NCI-H2227 (cell line): Measurements from ENCODE around the gene NKTR.
"Not testable (repeated sequence)": the region's sequence is repeated elsewhere in the genome, so short reads cannot be mapped to it uniquely, and the experiment has no call there.

Experiments used
- DNase-seq: peaks from one replicate; lab custom pipeline; 2025; ENCODE audit not compliant: unreplicated experiment; lab: John Stamatoyannopoulos, UW

Gene NKTR

DNA sequence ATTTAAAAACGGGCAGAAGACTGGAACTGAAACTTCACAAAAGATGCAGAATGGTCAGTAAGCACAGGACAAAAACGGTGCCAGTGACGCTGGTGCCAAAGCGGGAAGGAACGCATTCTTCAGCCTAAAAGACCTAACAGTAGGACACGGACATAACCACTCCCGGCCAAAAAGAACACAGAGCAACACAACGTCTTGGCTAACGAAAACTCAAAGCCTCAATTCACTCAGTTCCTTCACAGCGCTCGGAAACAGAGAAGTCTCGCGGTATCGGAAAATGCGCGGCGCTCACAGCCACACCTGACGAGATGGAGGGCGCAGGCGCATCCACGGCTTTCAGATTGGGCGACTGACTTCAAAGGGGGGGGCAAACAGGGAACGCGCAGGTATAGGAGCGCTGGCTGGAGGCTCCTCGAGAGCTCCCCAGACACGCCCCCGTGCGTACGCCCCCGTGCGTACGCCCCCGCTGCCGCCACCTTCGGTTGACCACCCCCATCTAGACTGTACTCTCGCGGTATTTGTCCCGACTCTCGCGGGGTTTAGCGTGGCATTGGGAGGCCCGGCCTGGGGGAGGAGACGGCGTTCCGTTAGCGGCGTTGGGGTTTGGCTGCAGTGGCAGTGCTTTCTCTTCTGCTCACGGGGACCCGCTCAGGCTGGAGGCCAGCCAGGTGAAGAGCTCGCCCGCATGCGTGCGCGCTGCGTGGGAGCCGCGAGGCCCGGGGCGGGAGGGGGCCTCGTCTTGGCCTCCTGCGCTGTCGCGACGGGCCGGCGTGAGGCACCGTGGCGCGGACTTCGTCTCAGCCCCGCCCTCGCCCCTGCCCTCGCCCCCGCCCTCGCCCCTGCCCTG, at the start of gene NKTR:
NKTR (plus strand) TSS at position 576 of the 847 bp plus-strand sequence. CDS start 321 bp downstream, outside the sequence.
- peak; percentile 99 for DNase-seq

DNA sequence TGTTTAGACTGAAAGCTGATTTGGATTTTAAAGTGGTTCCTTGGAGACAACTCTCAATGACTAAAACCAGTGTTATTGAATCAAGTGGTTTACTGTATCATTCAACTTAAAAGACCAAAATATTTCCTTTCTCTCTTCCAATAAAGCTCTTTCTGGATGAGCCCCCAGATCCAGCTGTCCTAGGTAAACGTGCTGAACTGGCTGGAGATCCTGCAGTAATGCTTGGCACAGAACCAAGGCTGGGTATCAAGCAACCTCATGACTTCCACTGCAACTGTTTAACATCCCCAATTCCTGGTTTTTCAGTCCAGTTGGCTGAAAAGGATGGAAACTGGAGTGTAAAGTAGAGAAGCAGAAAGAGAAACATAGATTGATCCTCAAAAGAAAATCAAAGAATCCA, 47.7 kb upstream of the NKTR start:
- DNase-seq = no peak

DNA sequence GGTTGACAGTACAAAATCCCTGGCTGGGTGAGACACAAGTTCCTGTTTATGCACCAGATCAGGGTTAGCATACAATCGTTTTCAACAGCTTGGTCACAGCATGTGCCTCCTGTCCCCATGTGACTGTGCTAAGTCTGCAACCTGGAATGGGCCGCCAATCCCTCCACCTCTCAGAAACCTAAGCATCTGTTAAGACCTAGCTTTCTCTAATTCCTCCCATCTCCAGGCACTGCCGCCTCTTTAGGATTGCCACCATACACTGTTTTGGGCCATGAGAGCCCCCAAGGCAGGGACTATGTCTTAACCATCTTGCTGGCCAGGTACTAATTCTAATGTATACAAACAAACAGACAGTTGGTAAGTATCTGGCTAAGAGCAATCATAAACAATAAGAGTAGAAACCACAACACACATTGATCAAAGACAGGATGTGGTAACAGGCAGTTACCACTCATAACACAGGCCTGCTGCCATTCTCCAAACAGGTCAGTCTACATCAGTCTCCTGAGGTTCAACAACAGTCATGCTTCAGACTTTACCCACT, 44.3 kb upstream of the NKTR start:
- no peak for DNase-seq

DNA sequence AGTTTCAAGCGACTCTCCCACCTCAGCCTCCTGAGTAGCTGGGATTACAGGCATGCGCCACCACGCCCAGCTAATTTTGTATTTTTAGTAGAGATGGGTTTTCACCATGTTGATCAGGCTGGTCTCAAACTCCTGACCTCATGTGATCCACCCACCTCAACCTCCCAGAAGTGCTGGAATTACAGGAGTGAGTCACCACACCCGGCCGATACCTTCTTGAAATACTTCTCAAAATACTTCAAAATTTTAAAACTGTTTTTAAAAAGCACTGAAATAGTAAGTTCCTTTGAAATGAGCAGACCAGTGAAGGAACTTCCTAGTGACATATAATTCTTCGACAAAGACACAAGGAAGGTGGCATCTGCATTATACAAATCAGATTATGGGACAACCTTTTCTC, 43.7 kb upstream of the NKTR start:
- not testable (repeated sequence) for DNase-seq

DNA sequence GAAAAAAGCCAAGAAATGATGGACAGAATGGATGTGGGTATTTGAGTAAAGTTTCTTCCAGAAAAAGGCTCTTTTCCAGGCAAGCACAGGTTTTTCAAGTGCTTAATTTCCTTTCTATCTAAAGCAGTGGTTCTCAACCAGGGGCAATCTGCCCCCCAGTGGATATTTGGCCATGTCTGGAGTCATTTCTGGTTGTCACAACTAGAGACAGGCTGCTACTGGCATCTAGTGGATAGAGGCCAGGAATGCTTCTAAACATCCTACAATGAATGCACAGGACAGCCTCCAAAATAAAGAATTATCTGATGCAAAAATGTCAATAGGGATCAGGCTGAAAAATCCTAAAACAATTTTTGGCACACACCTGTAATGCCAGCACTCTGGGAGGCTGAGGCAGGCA, 42.6 kb upstream of the NKTR start:
- DNase-seq = peak; percentile 5

DNA sequence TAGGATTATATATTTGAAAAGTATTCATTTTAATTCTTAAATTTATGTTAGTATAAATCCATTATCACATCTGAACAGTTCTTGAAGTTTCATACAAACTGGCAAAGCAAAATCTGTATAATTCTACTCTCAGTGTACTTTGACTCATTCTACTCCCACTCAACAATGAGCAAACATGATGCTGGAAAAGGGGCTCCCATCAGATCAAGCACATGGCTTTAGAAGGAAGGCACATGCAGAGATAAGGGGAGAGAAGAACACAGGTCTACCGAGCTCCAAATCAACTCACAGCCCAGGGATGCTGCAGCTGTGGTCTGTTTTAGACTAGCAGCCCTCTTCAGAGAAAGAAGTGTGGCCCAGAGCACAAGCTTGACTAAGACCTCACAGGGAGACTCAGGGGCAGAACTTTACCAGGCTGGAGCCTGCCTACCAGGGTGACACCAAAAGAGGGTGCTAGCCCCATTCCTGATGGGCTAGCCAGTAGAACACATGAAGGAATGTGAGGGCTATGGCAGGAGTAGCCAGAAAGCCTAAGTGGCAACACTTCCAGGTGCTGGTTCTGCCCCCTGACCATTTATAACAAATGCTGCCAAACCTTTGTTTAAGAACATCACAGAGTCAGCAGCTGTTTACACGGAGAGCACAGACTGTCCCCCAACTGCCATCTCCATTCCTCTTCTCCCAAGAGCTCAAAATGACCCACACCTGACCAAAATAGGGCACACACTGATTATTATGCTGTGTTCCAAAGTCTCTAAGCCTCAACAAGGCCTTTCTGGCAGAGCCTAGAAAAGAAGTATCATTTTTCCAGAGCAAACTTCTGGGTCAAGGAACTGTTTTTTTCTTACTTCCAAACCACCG, 38.2 kb upstream of the NKTR start:
- DNase-seq = no peak

DNA sequence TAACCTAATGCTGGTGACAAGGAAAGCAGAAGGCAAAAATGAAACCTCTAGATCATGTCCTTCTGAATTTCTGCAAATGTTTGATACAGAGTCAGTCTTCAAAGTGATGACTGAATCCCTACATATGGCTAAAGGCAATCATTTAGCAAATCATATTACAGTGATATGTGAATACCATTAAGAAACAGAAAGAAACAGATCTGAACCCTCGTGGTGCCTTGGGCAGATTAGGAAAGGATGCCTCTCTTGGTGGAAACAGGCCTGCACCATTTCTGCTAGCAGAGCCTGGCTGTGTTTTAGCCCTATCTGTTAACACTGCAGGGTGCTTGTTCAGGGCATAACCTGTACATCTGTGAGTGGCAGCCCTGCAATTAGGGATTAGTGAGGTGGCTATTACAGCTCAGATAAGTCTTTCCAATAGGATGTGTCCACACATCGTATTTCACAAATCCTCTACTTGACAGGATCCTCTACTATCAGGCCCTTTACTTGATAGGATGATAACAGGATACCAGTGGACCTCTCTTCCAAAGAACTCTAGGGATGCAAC, 30.8 kb upstream of the NKTR start:
- DNase-seq = peak; percentile 78

DNA sequence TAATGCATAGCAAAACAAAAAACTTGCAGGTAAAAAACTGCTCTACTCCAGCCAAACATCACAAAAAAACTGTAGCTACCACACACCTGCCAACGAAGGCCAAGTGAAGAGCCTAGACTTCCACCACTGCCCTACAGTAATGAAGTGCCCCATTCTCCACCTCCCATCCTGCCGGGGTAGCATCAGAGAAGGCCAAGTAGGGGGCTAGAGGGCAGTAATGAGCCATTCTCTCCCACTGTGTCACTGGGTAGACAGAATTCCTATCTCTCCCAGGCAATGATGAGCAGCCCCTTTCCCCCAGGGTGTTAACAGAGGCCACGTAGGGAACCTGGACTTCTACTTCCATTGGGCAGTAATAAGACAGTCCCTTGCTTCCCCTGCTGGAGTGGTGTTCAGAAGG, 28.2 kb upstream of the NKTR start:
- peak; percentile 2 for DNase-seq

DNA sequence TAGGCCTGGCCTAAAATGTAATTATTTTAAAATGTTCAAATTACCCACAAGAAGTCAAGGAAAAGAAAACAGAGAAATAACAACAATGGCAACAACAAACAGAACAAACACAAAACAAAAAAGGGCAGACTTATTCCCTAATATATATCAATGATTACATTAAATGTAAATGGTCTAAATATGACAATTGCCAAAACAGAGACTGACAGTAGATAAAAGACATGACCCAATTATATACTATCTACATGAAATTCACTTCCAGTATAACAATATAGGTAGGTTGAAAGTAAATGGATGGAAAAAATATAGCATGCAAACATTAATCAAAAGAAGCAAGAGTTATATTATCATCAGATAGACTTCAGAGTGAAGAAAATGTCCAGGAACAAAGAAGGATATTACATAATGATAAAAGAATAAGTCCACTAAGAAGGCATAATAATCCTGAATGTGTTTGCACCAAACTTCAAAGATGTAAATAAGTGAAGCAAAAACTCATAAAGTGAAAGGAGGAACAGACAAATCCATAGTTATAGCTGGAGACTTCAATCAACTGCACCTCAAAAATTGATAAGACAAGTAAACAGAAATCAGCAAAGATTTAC, 25.2 kb upstream of the NKTR start:
- DNase-seq = no peak

DNA sequence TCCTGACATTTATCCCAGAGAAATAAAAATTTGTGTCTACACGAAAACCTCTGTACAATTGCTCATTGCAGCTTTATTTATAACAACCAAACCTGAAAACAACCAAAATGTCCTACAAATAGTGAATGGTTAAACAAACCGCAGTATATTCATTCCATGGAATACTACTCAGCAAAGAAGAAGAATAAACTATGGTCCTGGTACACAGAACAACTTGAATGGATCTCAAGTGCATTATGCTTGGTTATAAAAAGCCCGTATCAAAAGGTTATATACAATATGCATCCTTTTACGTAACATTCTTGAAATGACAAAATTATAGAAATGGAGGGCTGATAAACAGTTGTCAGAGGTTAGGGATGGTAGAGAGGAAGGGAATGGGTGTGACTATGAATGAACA, 22.4 kb upstream of the NKTR start:
- no peak for DNase-seq

DNA sequence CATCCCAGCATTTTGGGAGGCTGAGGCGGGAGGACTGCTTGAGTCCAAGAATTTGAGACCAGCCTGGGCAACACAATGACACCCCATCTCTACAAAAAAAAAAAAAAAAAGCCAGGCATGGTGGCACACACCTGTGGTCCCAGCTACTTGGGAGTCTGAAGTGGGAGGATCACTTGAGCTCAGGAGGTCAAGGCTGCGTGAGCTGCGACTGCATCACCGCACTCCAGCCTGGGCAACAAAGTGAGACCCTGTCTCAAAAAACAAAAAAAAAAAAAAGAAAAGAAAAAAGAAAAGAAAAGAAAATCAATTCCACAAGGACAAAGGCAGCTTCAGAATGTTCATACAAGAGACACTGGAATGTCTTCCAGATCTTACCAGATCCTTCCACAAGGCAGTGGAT, 21.1 kb upstream of the NKTR start:
- DNase-seq = not testable (repeated sequence)

DNA sequence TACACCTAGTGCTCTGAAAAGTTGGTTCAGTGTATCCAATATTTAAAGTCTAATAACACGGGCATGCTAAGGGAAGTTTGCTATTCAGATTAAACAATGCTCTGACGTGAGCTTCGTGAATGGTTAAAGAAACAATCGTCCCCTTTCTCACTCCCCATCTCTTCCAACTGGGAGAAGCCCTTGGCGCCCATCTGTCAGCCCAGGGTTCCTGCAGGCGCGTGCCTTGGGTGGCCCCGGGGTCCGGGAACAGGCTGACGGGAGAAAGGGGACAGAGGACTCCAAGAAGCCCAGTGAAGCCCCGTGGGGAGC, 19.1 kb upstream of the NKTR start:
- DNase-seq = no peak

DNA sequence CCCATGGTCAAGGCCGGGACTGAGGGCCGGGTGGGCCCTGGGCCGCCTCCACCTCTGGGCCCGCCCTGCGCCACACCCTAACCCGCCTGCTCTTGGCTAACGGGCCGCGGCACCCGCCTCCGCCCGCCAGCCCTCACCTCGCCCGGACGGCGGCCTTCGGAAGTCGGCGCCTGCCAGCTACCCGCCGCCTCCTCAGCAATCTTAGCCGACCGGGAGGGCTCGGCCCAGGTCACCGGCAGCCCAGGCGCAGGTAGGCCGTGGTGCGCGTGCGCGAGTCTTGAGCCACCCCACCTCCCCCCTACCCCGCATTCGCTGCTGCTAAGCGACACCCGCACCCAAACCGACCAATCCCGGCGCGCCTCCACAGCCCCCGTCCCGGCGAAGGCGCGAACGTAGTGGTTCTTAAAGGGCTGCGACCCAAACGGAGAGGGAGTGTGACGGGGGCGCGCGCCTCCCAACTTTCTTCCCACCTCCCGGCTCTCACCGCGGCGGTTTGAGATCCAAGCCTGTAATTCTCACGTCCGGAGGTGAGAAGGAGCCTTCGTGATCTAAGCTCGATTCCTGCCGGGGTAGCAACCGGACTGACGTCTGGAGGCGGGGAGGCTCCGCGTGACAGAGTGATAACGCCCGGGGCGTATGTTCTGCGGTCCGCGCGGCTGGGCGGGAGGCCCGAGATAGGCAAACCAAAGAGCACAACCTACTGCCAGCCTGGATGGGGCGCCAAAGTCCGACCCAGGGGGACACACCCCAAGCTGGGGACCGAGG, 18.6 kb upstream of the NKTR start, which contains the start of gene SEC22C:
SEC22C (minus strand) TSS at position 259 of the 765 bp plus-strand sequence. CDS start 12,921 bp downstream, outside the sequence.
- DNase-seq = peak; percentile 91

DNA sequence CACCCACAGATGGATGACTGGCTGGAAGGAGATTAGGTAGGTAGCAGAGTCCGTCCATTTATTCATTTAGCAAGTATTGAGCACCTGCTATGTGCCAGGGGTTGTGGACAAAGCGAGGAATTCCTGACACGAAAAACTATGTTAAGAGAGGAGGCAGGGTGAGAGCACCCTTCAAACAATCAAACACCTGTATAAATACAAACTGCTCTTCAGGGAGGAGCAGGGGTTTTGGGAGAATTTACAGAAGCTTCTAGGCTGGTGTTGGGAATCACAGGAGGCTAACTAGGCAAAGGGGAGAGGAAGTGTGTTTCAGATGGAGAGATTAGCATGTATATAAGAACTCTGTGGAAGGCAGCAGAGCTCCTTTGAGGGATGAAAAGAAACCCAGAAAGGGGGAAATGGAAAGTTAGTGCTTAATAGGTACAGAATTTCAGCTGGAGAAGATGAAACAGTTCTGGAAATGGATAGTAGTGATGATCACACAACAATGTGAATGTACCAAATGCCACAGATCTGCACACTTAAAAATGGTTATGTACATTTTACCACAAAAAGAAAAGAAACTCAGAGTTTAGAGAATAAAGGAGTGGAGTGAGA, 17.9 kb upstream of the NKTR start:
- DNase-seq = no peak

DNA sequence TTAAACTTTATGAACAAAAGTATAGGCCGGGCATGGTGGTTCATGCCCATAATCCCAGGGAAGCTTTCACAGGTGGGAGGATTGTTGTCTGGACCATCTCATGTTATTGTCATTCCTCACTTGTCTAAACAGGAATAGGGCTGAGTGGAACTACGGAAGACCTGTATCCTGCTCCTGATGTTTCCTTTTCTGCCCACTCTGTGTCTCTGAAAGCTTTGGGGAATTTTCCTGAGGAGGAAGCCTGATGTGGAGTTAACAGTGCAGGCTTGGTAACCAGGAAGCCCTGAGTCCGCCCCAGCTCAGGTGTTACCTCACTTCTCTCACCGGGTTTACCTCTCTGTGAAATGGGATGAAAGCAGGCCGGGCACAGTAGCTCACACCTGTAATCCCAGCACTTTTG, 11.9 kb upstream of the NKTR start:
- DNase-seq = no peak

DNA sequence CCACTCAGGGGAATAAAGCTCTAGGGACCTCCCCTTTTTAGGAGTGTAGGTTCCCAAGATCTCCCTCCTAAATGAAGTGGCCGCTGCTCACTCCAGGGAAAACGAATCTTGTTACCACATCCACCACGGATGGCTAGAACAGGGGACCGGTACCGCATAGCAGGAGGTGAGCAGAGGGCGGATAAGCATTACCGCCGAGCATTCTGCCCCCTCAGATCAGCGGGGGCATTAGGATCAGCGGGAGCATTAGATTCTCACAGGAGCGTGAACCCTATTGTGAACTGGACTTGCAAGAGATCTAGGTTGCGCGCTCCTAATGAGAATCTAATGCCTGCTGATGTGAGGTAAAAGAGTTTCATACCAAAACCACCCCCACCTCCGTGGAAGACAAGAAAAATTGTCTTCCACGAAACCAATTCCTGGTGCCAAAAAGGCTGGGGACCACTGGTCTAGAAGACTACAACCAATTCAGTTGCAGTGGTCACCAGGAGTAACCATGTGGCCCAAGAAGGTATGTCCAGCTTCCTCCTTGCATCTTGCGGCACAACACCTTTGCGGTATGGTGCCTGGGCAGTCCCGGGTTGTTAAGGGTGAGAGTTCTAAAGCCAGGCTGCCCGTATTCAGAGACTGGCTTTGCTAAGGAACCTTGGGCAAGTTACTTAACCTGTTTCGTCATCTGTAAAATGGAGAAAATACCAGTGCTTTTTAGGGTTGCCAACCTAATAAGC, 10.9 kb upstream of the NKTR start:
- no peak for DNase-seq

DNA sequence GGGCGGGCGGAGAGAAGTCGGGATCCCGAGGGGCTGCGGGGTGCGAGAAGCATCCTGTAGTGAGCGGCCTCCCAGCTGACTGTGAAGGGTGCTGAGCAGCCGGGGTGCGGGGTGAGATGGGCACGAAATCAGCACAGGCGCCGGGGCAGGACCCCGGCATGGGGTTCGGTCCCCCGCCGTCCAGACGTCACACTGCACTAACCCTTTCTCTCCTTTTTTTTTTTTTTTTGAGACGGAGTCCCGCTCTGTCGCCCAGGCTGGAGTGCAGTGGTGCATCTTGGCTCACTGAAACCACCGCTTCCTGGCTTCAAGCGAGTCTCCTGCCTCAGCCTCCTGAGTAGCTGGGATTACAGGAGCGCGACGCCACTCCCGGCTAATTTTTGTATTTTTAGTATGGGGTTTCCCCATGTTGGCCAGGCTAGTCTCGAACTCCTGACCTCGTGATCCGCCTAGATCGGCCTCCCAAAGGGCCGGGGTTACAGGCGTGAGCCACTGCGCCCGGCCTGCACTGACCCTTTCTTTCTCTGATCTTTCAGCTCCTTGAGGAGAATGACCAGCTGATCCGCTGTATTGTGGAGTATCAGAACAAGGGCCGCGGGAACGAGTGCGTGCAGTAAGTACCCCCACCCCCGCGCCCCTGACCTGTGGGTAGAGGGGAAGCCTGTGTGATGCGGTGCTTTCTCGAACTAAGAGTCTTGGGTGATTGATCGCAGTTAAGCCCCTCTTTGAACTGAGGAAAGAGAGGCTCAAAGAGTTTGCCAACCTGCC, 9.3 kb upstream of the NKTR start:
- DNase-seq = peak; percentile 4

DNA sequence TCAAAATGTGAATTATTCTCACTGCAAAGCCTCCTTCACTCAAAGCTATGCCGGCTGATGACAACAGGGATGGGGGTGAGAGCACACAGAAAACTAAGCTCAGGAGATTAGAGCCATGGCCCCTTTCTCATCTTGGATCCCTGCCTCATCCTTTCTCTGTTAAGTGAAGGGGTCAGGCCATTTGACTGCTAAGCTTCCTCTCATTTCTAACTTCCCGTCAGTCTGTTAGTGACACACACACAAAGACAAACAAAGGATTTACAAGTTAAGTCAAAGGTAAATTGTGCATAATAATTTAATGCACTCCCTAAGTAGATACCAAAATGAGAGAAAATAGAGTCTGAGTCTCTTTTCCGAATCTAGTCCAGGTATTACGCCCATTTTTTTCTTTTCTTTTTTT, 8.7 kb upstream of the NKTR start:
- DNase-seq = no peak

DNA sequence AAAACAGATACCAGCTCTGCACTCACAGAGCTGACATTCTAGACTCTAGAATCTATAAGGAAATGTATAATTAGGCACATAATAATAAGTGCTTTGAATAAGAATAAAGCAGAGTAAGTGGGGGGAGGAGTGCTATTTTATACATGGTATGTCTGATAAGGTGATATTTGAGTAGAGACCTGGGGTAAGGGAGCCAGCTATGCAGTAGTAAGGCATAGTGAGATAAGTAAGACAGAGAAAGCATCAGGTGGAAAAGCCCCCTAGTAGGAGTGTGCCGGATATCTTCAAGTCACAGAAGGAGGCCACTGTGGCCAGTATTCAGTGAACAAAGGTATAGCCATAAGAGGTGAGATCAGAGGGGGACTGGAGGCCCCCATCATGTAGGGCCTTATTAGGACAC, 6.9 kb upstream of the NKTR start:
- DNase-seq = no peak
